Loucy (cell line): ENCODE data around the gene TM4SF1.

Experiments used
- H2AFZ ChIP-seq: fragments of 200-600 bp; sonication (generic); 2 replicates; pipeline ENCODE4 v1.6.0; 2016; ENCODE audit warnings: antibody characterized with exemption, mild to moderate bottlenecking, low read length, moderate library complexity
- H3F3A ChIP-seq: fragments of 200-600 bp; 2 replicates; pipeline ENCODE4 v1.6.0; 2016; ENCODE audit warnings: antibody characterized with exemption, low read depth, mild to moderate bottlenecking
- H3K27me3 ChIP-seq: fragments of 200-600 bp; sonication (generic); 2 replicates; pipeline ENCODE4 v1.6.1; 2014; ENCODE audit warnings: low read length, mild to moderate bottlenecking; ENCODE audit not compliant: insufficient read depth, poor library complexity, severe bottlenecking
- H3K36me3 ChIP-seq: fragments of 200-600 bp; sonication (generic); 2 replicates; pipeline ENCODE4 v1.6.1; 2016; ENCODE audit warnings: low read length; ENCODE audit not compliant: insufficient read depth
- H3K4me1 ChIP-seq: fragments of 200-600 bp; sonication (generic); 2 replicates; pipeline ENCODE4 v1.5.1; 2014; ENCODE audit warnings: low read length, mild to moderate bottlenecking; ENCODE audit not compliant: insufficient read depth, poor library complexity, severe bottlenecking
- H3K4me2 ChIP-seq: fragments of 200-600 bp; sonication (generic); 2 replicates; pipeline ENCODE4 v1.6.0; 2014; ENCODE audit warnings: antibody characterized with exemption, low read length, low read depth, mild to moderate bottlenecking; ENCODE audit not compliant: poor library complexity, severe bottlenecking
- H3K4me3 ChIP-seq: fragments of 200-600 bp; sonication (generic); 2 replicates; pipeline ENCODE4 v1.5.1; 2014; ENCODE audit warnings: low read length, mild to moderate bottlenecking, mixed read lengths; ENCODE audit not compliant: poor library complexity, severe bottlenecking
- H3K79me2 ChIP-seq: fragments of 200-600 bp; sonication (generic); 2 replicates; pipeline ENCODE4 v1.6.1; 2014; ENCODE audit warnings: low read length; ENCODE audit not compliant: insufficient read depth
- H3K9ac ChIP-seq: fragments of 200-600 bp; sonication (generic); 2 replicates; pipeline ENCODE4 v1.6.0; 2014; ENCODE audit warnings: mild to moderate bottlenecking, low read depth, low read length, moderate library complexity; ENCODE audit not compliant: poor library complexity, severe bottlenecking
- H3K9me2 ChIP-seq: fragments of 200-600 bp; sonication (generic); replicated peaks from 2 replicates; pipeline ENCODE4 v1.6.1; 2016; ENCODE audit warnings: low read depth, low read length, mixed read lengths
- H3K9me3 ChIP-seq: fragments of 200-600 bp; sonication (generic); 2 replicates; pipeline ENCODE4 v1.6.1; 2014; ENCODE audit warnings: mild to moderate bottlenecking, antibody characterized with exemption, low read length, low read depth; ENCODE audit not compliant: insufficient read depth
- H4K20me1 ChIP-seq: fragments of 200-600 bp; sonication (generic); 2 replicates; pipeline ENCODE4 v1.6.0; 2014; ENCODE audit warnings: antibody characterized with exemption, low read length, mild to moderate bottlenecking; ENCODE audit not compliant: insufficient read depth, poor library complexity, severe bottlenecking
- EZH2phosphoT487 ChIP-seq: fragments of 200-600 bp; IDR thresholded peaks from 2 replicates; pipeline ENCODE4 v1.6.1; 2018; ENCODE audit warnings: antibody characterized with exemption, mild to moderate bottlenecking, moderate library complexity, borderline replicate concordance
- TF ChIP-seq, protein P1 (sequence below): fragments of 200-600 bp; sonication (generic); conservative IDR thresholded peaks from 2 replicates; pipeline ENCODE4 v1.5.1; 2014; ENCODE audit warnings: mild to moderate bottlenecking, antibody characterized with exemption, low read length

The TM4SF1 gene

DNA sequence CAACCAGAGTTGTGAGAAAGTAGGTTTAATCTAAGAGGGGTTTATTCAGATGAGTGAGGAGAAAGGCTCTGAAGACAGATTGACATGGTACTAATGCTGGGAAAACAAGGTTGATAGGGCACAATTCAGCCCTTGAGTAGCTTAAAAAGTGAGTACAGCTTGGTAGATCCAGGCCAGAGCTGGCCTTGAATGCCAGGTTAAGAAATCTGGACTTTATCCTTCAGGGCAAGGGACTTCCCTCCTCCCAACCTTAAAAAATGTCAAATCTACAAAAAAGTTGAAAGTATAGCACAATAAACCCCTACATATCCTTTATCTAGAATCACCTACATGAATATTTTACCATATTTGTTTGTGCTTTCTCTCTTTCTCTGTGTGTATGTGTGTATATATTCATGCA is 51.9 kb downstream of the TM4SF1 start:
- Histone ChIP-seq H3K79me2 (no peaks in the 10 kb centered on the region), H3K9me2 (no peaks in the 10 kb centered on the region), H3K27me3 (no peaks in the 10 kb centered on the region), H3K9ac (no peak overlapping the region), H4K20me1 (no peaks in the 10 kb centered on the region), H2AFZ (no peak overlapping the region), H3K4me3 (no peak overlapping the region), H3K9me3 (no peaks in the 10 kb centered on the region), H3F3A (no peaks in the 10 kb centered on the region), H3K4me1 (no peaks in the 10 kb centered on the region), H3K36me3 (no peaks in the 10 kb centered on the region), H3K4me2 (no peak overlapping the region)
- TF ChIP-seq, protein P1, sequence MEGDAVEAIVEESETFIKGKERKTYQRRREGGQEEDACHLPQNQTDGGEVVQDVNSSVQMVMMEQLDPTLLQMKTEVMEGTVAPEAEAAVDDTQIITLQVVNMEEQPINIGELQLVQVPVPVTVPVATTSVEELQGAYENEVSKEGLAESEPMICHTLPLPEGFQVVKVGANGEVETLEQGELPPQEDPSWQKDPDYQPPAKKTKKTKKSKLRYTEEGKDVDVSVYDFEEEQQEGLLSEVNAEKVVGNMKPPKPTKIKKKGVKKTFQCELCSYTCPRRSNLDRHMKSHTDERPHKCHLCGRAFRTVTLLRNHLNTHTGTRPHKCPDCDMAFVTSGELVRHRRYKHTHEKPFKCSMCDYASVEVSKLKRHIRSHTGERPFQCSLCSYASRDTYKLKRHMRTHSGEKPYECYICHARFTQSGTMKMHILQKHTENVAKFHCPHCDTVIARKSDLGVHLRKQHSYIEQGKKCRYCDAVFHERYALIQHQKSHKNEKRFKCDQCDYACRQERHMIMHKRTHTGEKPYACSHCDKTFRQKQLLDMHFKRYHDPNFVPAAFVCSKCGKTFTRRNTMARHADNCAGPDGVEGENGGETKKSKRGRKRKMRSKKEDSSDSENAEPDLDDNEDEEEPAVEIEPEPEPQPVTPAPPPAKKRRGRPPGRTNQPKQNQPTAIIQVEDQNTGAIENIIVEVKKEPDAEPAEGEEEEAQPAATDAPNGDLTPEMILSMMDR: no peak
- no peak for TF ChIP-seq EZH2phosphoT487

DNA sequence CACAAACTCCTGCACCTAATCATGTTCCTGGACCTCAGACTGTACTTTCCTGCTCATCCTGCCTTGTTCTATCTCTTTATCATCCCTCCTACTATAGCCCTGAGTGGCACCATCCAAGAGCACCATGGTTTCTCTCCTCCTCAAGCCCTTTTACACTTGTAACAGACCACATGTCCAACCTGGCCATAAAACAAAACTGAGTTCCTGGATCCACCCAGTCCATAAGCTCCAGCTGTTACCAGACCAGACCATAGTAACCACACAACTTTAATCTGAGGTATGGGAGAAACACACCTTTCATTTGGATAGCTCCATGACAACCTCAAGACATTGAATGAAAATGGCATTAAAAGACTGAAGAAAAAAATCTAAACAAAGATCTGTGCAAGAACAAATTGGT is 53.1 kb downstream of the TM4SF1 start:
- no peaks in the 10 kb centered on the region for H3K36me3 ChIP-seq
- H3K9me2 ChIP-seq: no peaks in the 10 kb centered on the region
- H4K20me1 ChIP-seq: no peaks in the 10 kb centered on the region
- no peaks in the 10 kb centered on the region for H3K27me3 ChIP-seq
- no peak for TF ChIP-seq EZH2phosphoT487
- TF ChIP-seq, protein P1: no peak
- no peaks in the 10 kb centered on the region for H3K9me3 ChIP-seq
- no peaks in the 10 kb centered on the region for H3K79me2 ChIP-seq
- H2AFZ ChIP-seq: no peak overlapping the region
- H3F3A ChIP-seq: no peaks in the 10 kb centered on the region
- no peak overlapping the region for H3K4me2 ChIP-seq
- no peaks in the 10 kb centered on the region for H3K4me1 ChIP-seq
- no peak overlapping the region for H3K4me3 ChIP-seq
- no peak overlapping the region for H3K9ac ChIP-seq

DNA sequence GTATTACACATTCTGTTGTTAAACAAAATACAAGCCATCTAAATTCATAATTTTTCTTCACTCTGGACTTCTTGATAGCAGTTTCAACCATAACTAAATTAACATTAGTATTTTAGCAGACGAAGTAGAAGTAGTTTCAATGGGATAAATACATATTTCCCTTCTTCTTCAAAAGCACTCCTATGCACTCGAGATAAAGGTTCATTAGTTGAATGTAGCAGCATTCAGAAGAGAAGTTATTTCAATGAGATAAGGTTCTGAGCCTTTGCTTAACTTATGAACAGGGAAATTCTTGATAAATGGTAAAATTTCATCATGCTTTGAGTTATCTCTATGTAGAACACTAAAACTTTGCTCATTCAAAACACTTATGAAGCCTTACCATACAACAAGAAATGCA is 55.8 kb downstream of the TM4SF1 start:
- Histone ChIP-seq H3K79me2 (no peaks in the 10 kb centered on the region), H3K27me3 (no peaks in the 10 kb centered on the region), H2AFZ (no peak overlapping the region), H3K4me3 (no peak overlapping the region), H3K9me3 (no peaks in the 10 kb centered on the region), H3K9me2 (no peaks in the 10 kb centered on the region), H3K4me1 (no peaks in the 10 kb centered on the region), H3K4me2 (no peak overlapping the region), H3F3A (no peaks in the 10 kb centered on the region), H3K9ac (no peak overlapping the region), H4K20me1 (no peaks in the 10 kb centered on the region), H3K36me3 (no peaks in the 10 kb centered on the region)
- TF ChIP-seq, protein P1: no peak
- no peak for TF ChIP-seq EZH2phosphoT487
